AG04449 (cell line): ENCODE data around the gene LDB2.

Source experiments
- CTCF ChIA-PET: fragments of 350-600 bp; formaldehyde crosslinking; extraction: SDS; loops from one replicate; lab custom pipeline; 2021; ENCODE audit warnings: antibody characterized with exemption; lab: Yijun Ruan, JAX
- POLR2A ChIA-PET: fragments of 400-600, 350-600 bp; formaldehyde crosslinking; extraction: SDS; loops from one replicate; lab custom pipeline; 2020; ENCODE audit warnings: antibody characterized with exemption, inconsistent platforms; lab: Yijun Ruan, JAX
- DNase-seq: peaks from one replicate; pipeline ENCODE4 v3.0.0-alpha.2; 2010; ENCODE audit warnings: low read depth, low spot score
- H3K4me3 ChIP-seq: 2 replicates; pipeline ENCODE4 v1.5.1; 2011; ENCODE audit warnings: low read depth, mild to moderate bottlenecking, control low read depth, low read length
- CTCF ChIP-seq: IDR thresholded peaks from one replicate; pipeline ENCODE4 v1.5.1; 2011; ENCODE audit warnings: mild to moderate bottlenecking, moderate library complexity, low read length, control low read depth, inconsistent platforms; ENCODE audit not compliant: insufficient read depth; ENCODE audit errors: missing control alignments

Gene LDB2

GRCh38 chr4:16738558-16738957 is 159.9 kb downstream of the LDB2 start:
- CTCF ChIA-PET, result interaction anchor here (0.8 kb wide), 1 partner anchor 18 kb away, joined by 3 read pairs; no protein-coding TSS in a partner anchor
- POLR2A ChIA-PET, result no interaction called here
- no peak for DNase-seq
- TF ChIP-seq CTCF, result no peak
- H3K4me3 ChIP-seq, result no peak overlapping the region

- POLR2A ChIA-PET, result no interaction called here
Measured at GRCh38 chr4:16733509-16733908, 164.9 kb downstream of the LDB2 start.

GRCh38 chr4:16732741-16733140 is 165.7 kb downstream of the LDB2 start:
- ChIA-PET CTCF (no interaction called here), POLR2A (no interaction called here)
- DNase-seq, result no peak
- TF ChIP-seq CTCF, result no peak
- no peak overlapping the region for H3K4me3 ChIP-seq

More at GRCh38 chr4:16733509-16733908, 164.9 kb downstream of the LDB2 start:
- no peak for DNase-seq
- no peak for TF ChIP-seq CTCF
- CTCF ChIA-PET, result no interaction called here
- no peak overlapping the region for H3K4me3 ChIP-seq

GRCh38 chr4:16731776-16732380 is 166.6 kb downstream of the LDB2 start:
- TF ChIP-seq CTCF, result no peak
- no peak for DNase-seq
- CTCF ChIA-PET, result interaction anchor here (1.4 kb wide), 1 partner anchor 9 kb away, joined by 3 read pairs; no protein-coding TSS in a partner anchor
- POLR2A ChIA-PET, result no interaction called here
- H3K4me3 ChIP-seq, result no peak overlapping the region

GRCh38 chr4:16730522-16731205 is 167.8 kb downstream of the LDB2 start:
- DNase-seq, result no peak
- no peak for TF ChIP-seq CTCF
- CTCF ChIA-PET, result interaction anchor here (1.2 to 1.4 kb wide), 2 partner anchors 8 to 24 kb away, joined by 3 to 4 read pairs; no protein-coding TSS in a partner anchor
- no peak overlapping the region for H3K4me3 ChIP-seq
- POLR2A ChIA-PET, result no interaction called here

GRCh38 chr4:16729336-16729735 is 169.1 kb downstream of the LDB2 start:
- ChIA-PET POLR2A (no interaction called here), CTCF (interaction anchor here (1.4 to 1.8 kb wide), 4 partner anchors 12 to 719 kb away, joined by 3 to 5 read pairs (median 4); no protein-coding TSS in a partner anchor)
- DNase-seq, result no peak
- no peak for TF ChIP-seq CTCF
- H3K4me3 ChIP-seq, result no peak overlapping the region
